Spleen (tissue), 7 donors: ENCODE results near the gene GRHL3.

Experiments
- CTCF ChIP-seq, 11 experiments: fragments of 200-600 bp in 7 of 11; fragments of 450-650 bp in 4 of 11; sonication (generic) in 4 of 11; IDR thresholded peaks in 8 of 11; conservative IDR thresholded peaks in 3 of 11; 1 replicate in 7 of 11; 2 replicates in 4 of 11; pipeline versions ENCODE4 v1.4.0 to v1.8.0; 2016 to 2021; ENCODE audit warnings: antibody characterized with exemption in 11 of 11, inconsistent platforms in 4 of 11, mild to moderate bottlenecking in 1 of 11
- POLR2AphosphoS5 ChIP-seq, 3 donors: sonication (generic); formaldehyde crosslinking; IDR thresholded peaks; one replicate each; pipeline ENCODE4 v1.5.1; 2017; ENCODE audit warnings: antibody characterized with exemption in 3 of 3
- donor health status: DM: no; HTN: no; CAD: no; lungs with moderate emphysema.
- donor health status: DM: no; HTN: no; CAD: no.
- donor health status: DM: no; HTN: no; CAD: no.

DNA sequence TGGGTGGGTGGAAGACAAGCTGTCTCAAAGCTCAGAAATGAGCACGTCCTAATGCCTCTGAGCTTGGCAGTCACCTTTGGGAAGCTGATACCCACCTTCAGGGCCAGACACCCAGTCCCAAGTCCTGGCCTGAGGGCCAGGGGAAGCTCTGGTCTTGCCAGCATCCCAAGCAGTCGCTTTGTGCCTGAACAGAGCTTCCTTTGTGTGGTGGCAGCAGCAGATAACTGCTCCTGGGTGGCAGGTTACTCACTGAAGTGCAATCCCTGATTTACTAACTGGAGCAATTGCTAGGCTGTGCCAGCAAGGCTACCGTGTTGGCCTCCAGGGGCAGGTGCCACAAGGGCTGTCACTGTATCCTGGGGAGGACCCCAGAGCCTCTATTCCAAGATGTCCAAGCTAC, 40.4 kb upstream of the GRHL3 start:
- TF ChIP-seq POLR2AphosphoS5 (IDR thresholded peaks at IDR 0.05) (no peak), CTCF (IDR thresholded peaks at IDR 0.05 in 8 of 11, conservative IDR thresholded peaks at IDR 0.05 in 3 of 11) (no peak)
